Retinal pigment epithelial cell (primary cell): ENCODE data around the gene FYCO1.
"Not testable (repeated sequence)": the region's sequence is repeated elsewhere in the genome, so short reads cannot be mapped to it uniquely, and the experiment has no call there.

ENCODE experiments used
- DNase-seq: peaks from one replicate; pipeline ENCODE4 v3.0.0-alpha.2; 2010; ENCODE audit warnings: low read depth
- H3K4me3 ChIP-seq: 2 replicates; pipeline ENCODE4 v1.5.1; 2011; ENCODE audit warnings: mild to moderate bottlenecking, low read length, control low read depth, moderate library complexity
- TF ChIP-seq, protein P1 (sequence below): conservative IDR thresholded peaks from 2 replicates; pipeline ENCODE4 v1.5.1; 2011; ENCODE audit warnings: low read depth, low read length, control low read depth, inconsistent platforms

Gene FYCO1

GRCh38 chr3:45995236-45996192 is at the start of gene FYCO1:
Gene FYCO1 (minus strand): TSS chr3:45995824. CDS start chr3:45984910, 10,914 bp downstream.
- H3K4me3 ChIP-seq: peak within 1 kb of the TSS; percentile 91
- DNase-seq: peak; percentile 45
- TF ChIP-seq, protein P1, sequence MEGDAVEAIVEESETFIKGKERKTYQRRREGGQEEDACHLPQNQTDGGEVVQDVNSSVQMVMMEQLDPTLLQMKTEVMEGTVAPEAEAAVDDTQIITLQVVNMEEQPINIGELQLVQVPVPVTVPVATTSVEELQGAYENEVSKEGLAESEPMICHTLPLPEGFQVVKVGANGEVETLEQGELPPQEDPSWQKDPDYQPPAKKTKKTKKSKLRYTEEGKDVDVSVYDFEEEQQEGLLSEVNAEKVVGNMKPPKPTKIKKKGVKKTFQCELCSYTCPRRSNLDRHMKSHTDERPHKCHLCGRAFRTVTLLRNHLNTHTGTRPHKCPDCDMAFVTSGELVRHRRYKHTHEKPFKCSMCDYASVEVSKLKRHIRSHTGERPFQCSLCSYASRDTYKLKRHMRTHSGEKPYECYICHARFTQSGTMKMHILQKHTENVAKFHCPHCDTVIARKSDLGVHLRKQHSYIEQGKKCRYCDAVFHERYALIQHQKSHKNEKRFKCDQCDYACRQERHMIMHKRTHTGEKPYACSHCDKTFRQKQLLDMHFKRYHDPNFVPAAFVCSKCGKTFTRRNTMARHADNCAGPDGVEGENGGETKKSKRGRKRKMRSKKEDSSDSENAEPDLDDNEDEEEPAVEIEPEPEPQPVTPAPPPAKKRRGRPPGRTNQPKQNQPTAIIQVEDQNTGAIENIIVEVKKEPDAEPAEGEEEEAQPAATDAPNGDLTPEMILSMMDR: no peak

DNA sequence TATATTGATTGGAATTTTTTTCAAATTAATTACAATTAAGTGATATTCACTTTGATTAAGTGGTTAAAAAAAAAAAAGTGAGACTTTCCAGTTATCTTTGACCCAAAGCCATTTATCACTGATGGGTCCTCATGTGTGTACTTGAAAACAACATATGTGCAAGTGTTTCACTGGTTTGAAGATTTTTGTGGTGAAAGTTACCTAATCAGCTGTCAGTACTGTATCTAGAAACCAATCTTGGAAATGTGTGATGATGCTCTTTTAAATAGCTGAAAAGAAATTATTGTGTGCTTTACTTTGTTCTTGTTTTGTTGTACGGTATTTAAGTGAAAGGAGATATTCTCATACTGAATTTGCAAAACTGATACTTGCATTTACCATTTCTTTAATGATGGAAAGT is 43.3 kb upstream of the FYCO1 start:
- no peak overlapping the region for H3K4me3 ChIP-seq
- DNase-seq: no peak
- TF ChIP-seq, protein P1: no peak

GRCh38 chr3:46038071-46038470 is 42.4 kb upstream of the FYCO1 start:
- DNase-seq, H3K4me3 ChIP-seq: not testable (repeated sequence)

- TF ChIP-seq, protein P1: no peak
- no peak overlapping the region for H3K4me3 ChIP-seq
- no peak for DNase-seq
Observed at GRCh38 chr3:46036191-46036590, 40.6 kb upstream of the FYCO1 start.

GRCh38 chr3:46031747-46032146 is 36.1 kb upstream of the FYCO1 start:
- DNase-seq: no peak
- TF ChIP-seq, protein P1: no peak
- no peak overlapping the region for H3K4me3 ChIP-seq

DNA sequence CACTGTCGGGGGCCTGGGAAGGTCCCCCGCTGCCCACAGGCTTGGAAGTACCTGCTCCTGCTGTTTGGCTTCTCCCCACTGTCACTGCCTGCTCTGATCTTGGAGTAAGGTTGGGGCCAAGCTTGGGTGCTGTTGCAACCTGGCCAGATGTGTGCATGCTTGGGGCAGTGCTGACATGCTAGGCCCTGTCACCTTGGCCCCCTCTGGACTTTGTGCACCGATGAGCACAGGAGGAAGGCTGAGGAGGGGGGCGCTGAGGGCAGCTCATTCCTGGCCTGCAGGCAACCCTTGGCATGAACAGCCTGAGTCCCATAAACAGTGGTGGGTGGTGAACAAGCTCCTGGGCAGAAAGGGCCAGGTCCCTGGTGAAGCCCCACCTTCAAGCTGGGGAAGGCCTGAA is 35.6 kb upstream of the FYCO1 start:
- no peak for DNase-seq
- TF ChIP-seq, protein P1: no peak
- H3K4me3 ChIP-seq: no peak overlapping the region

GRCh38 chr3:46030626-46031025 is 35.0 kb upstream of the FYCO1 start:
- no peak for DNase-seq
- TF ChIP-seq, protein P1: no peak

More at GRCh38 chr3:46030626-46031025, 35.0 kb upstream of the FYCO1 start:
- H3K4me3 ChIP-seq: no peak overlapping the region
